ENCODE results near the gene DOCK2. TPM values are rescaled to one million over a fixed set of nuclear protein-coding genes. Genes with fewer than 3 reads are reported as not detected.

The DOCK2 gene
- total and polyA plus RNA-seq, 2 of the 8 experiments (the other 6 are each of a cell fraction or from before 2014, with no cell fraction given): 3.9 to 5.7 TPM

DNA sequence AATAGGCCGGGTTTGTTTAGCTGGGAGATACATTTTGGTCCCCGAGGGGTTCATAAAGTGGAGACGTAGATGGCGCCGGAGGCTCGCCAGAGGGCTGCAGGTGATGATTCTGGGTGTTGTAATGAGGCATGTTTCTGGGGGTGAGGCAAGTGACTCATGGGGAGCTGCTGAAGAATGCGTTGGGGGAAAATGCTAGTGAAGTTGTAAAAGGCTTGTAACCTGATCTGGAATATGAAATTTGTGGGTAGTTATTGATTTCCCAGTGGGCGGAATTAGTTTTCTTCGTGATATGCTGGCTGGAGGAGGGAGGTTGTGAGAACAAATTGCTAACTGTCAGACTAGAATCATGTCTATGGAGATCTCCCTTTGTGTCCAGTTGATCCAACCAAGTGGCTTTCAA is 158.3 kb downstream of the DOCK2 start:
- Histone ChIP-seq H3K23me2 (ENCODE audit: low read depth, low read length) (no peaks in the 10 kb centered on the region), H3K36me3 (ENCODE audit: control insufficient read depth in 2 of 4, insufficient read depth in 4 of 4, low read length in 3 of 4) (no peaks in the 10 kb centered on the region), H3K79me2 (ENCODE audit: control insufficient read depth in 1 of 2, insufficient read depth in 2 of 2, low read length in 2 of 2) (no peaks in the 10 kb centered on the region), H3K79me1 (ENCODE audit: low read depth, low read length) (no peaks in the 10 kb centered on the region), H3K9ac (replicated peaks in 1 of 4; ENCODE audit: extremely low read depth in 1 of 4, low read depth in 3 of 4, low read length in 3 of 4) (no peak overlapping the region), H3K23ac (ENCODE audit: insufficient read length) (no peak overlapping the region), H2BK120ac (replicated peaks; ENCODE audit: low read depth, low read length) (no peak overlapping the region), H2BK15ac (ENCODE audit: low read length) (no peak overlapping the region), H3K14ac (ENCODE audit: insufficient read length) (no peak overlapping the region), H3K4me2 (ENCODE audit: insufficient read depth in 1 of 2, low read depth in 2 of 2, low read length in 2 of 2) (no peak overlapping the region), H2AK5ac (ENCODE audit: low read depth, low read length) (no peak overlapping the region), H2BK20ac (ENCODE audit: low read length) (no peak overlapping the region), H3K4me1 (replicated peaks in 1 of 4; ENCODE audit: control insufficient read depth in 3 of 4, insufficient read depth in 4 of 4, low read length in 3 of 4) (peaks cover 0 to 3% (median 0%) of the 10 kb centered on the region in 4 experiments; a peak in 2 of 7 replicates), H3K27ac (ENCODE audit: low read depth, low read length) (no peak overlapping the region), H3K27me3 (replicated peaks in 1 of 4; ENCODE audit: control insufficient read depth in 3 of 4, extremely low read depth in 1 of 4, insufficient read depth in 3 of 4, low read length in 3 of 4) (no peaks in the 10 kb centered on the region), H3K4ac (replicated peaks; ENCODE audit: insufficient read length, low read depth, low read length) (no peak overlapping the region), H3K9me3 (ENCODE audit: insufficient read depth in 2 of 2, low read depth in 1 of 2, low read length in 1 of 2) (no peaks in the 10 kb centered on the region), H3K18ac (ENCODE audit: extremely low read depth, low read length) (no peak overlapping the region), H4K20me1 (replicated peaks in 1 of 2; ENCODE audit: control insufficient read depth in 1 of 2, insufficient read depth in 2 of 2, low read length in 2 of 2) (no peaks in the 10 kb centered on the region), H4K5ac (ENCODE audit: insufficient read length, low read depth, low read length) (no peak overlapping the region), H4K91ac (replicated peaks; ENCODE audit: insufficient read length, low read length) (no peak overlapping the region), H2BK12ac (ENCODE audit: low read depth, low read length) (no peak overlapping the region), H2AFZ (ENCODE audit: low read length) (no peak overlapping the region), H3K4me3 (ENCODE audit: extremely low read depth in 1 of 4, insufficient read depth in 2 of 4, low read depth in 3 of 4, low read length in 4 of 4) (no peak overlapping the region), H3K56ac (replicated peaks; ENCODE audit: insufficient read length, low read depth, low read length) (no peak overlapping the region), H4K8ac (ENCODE audit: extremely low read depth, insufficient read depth, low read length) (no peak overlapping the region), H2BK5ac (ENCODE audit: low read depth, low read length) (no peak overlapping the region)
- ChIA-PET CTCF (ENCODE audit: partially characterized antibody) (interaction anchor here (0.6 to 3.3 kb wide), 14 partner anchors 9 to 637 kb away, joined by 3 to 17 read pairs (median 4); partner anchors contain the start of gene INSYN2B), POLR2A (ENCODE audit: partially characterized antibody) (no interaction called here)
- WGBS, 2 experiments (ENCODE audit: extremely low coverage in 1 of 2, insufficient coverage in 1 of 2, insufficient read length in 1 of 2, insufficient replicate concordance in 2 of 2, low coverage in 1 of 2, low lambda C conversion rate in 2 of 2, missing lambda C conversion rate in 1 of 2): 88% methylated on average over 9 of the region's 9 CpGs; no CpG with 5 or more reads in 1 of the 2 experiments
- DNase-seq (ENCODE audit: low read depth in 1 of 2, low spot score in 2 of 2) (no peak), FAIRE-seq (no peak)
- peak; percentile 63 to 67 for TF ChIP-seq RAD21 (IDR thresholded peaks at IDR 0.05 in 1 of 2, conservative IDR thresholded peaks at IDR 0.05 in 1 of 2; ENCODE audit: low read depth in 2 of 2, low read length in 2 of 2)
- TF ChIP-seq EGR1 (IDR thresholded peaks at IDR 0.05; ENCODE audit: borderline replicate concordance, low read depth, low read length): no peak
- TF ChIP-seq POLR2A (IDR thresholded peaks at IDR 0.05; ENCODE audit: control extremely low read depth in 1 of 2, low read depth in 2 of 2, low read length in 2 of 2): no peak
- TF ChIP-seq POLR2AphosphoS5 (IDR thresholded peaks at IDR 0.05; ENCODE audit: low read depth, low read length): no peak
- TF ChIP-seq, protein P1, sequence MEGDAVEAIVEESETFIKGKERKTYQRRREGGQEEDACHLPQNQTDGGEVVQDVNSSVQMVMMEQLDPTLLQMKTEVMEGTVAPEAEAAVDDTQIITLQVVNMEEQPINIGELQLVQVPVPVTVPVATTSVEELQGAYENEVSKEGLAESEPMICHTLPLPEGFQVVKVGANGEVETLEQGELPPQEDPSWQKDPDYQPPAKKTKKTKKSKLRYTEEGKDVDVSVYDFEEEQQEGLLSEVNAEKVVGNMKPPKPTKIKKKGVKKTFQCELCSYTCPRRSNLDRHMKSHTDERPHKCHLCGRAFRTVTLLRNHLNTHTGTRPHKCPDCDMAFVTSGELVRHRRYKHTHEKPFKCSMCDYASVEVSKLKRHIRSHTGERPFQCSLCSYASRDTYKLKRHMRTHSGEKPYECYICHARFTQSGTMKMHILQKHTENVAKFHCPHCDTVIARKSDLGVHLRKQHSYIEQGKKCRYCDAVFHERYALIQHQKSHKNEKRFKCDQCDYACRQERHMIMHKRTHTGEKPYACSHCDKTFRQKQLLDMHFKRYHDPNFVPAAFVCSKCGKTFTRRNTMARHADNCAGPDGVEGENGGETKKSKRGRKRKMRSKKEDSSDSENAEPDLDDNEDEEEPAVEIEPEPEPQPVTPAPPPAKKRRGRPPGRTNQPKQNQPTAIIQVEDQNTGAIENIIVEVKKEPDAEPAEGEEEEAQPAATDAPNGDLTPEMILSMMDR (IDR thresholded peaks at IDR 0.05; ENCODE audit: control extremely low read depth in 1 of 3, insufficient read depth in 1 of 3, low read depth in 1 of 3, low read length in 3 of 3): peak; percentile 27 to 34 (median 33); a peak in 3 of 4 replicates
- TF ChIP-seq NRF1 (IDR thresholded peaks at IDR 0.05; ENCODE audit: low read depth, low read length): no peak
